ENCODE measurements around the gene PAK2. TPM values are rescaled to one million over a fixed set of nuclear protein-coding genes. Genes with fewer than 3 reads are reported as not detected.
A peak's percentile ranks its signal among the peaks of the same experiment; 100 is the strongest.

PAK2 gene
- total and polyA plus RNA-seq, 9 of the 15 experiments (the other 6 are each of a cell fraction or from before 2014, with no cell fraction given), result 13.2 to 72.4 (median 35.7) TPM

- TF ChIP-seq PKNOX1 (IDR thresholded peaks at IDR 0.05) (no peak), PML (IDR thresholded peaks at IDR 0.05; ENCODE audit: low read length) (no peak), RBM25 (IDR thresholded peaks at IDR 0.05; ENCODE audit: low read depth, low read length, severe bottlenecking) (no peak), NFXL1 (CRISPR knock-in tag; IDR thresholded peaks at IDR 0.05) (no peak), PHB2 (IDR thresholded peaks at IDR 0.05; ENCODE audit: low read depth) (no peak), KLF1 (tag; IDR thresholded peaks at IDR 0.05) (no peak), YY1 (IDR thresholded peaks at IDR 0.05; ENCODE audit: borderline replicate concordance in 1 of 3, control insufficient read depth in 1 of 3, extremely low read depth in 1 of 3, insufficient read depth in 3 of 3, insufficient read length in 1 of 3, insufficient replicate concordance in 2 of 3, low read depth in 1 of 3, low read length in 2 of 3) (peak in 2 of 3 experiments; percentile 75 to 85), ZNF507 (tag; conservative IDR thresholded peaks at IDR 0.05) (no peak), STAT5A (IDR thresholded peaks at IDR 0.05; ENCODE audit: borderline replicate concordance, low read length) (no peak), SP1 (CRISPR knock-in tag; IDR thresholded peaks at IDR 0.05) (peak; percentile 42; the same call in 1 of the 2 replicates), BDP1 (IDR thresholded peaks at IDR 0.05; ENCODE audit: insufficient read depth, insufficient read length) (no peak), CEBPB (tag; IDR thresholded peaks at IDR 0.05) (peak; percentile 71), ZNF551 (CRISPR knock-in tag; IDR thresholded peaks at IDR 0.05) (no peak), NUFIP1 (IDR thresholded peaks at IDR 0.05; ENCODE audit: partially characterized antibody) (no peak), PBX2 (CRISPR knock-in tag; IDR thresholded peaks at IDR 0.05; ENCODE audit: low read depth) (no peak), PBX2 (tag; conservative IDR thresholded peaks at IDR 0.05; ENCODE audit: low read depth) (no peak), ILK (tag; IDR thresholded peaks at IDR 0.05; ENCODE audit: borderline replicate concordance, low read depth) (no peak), HOXB6 (CRISPR knock-in tag; IDR thresholded peaks at IDR 0.05; ENCODE audit: borderline replicate concordance) (no peak), NFIC (IDR thresholded peaks at IDR 0.05) (no peak), LCOR (CRISPR knock-in tag; IDR thresholded peaks at IDR 0.05) (no peak), PYGO2 (tag; IDR thresholded peaks at IDR 0.05) (no peak), TFAM (CRISPR knock-in tag; conservative IDR thresholded peaks at IDR 0.05) (no peak), DMBX1 (CRISPR knock-in tag; IDR thresholded peaks at IDR 0.05; ENCODE audit: borderline replicate concordance) (no peak), WHSC1 (IDR thresholded peaks at IDR 0.05; ENCODE audit: low read length) (no peak), CAMTA2 (CRISPR knock-in tag; conservative IDR thresholded peaks at IDR 0.05) (no peak), MCM2 (IDR thresholded peaks at IDR 0.05; ENCODE audit: low read depth) (no peak), TAL1 (IDR thresholded peaks at IDR 0.05) (no peak), ARID1B (IDR thresholded peaks at IDR 0.05) (no peak)
Observed at GRCh38 chr3:196837819-196838420, 98.3 kb downstream of the PAK2 start (continued).
